Suppressor macrophage (primary cell): ENCODE measurements around the gene WASHC4.
"Not testable (repeated sequence)": the region's sequence is repeated elsewhere in the genome, so short reads cannot be mapped to it uniquely, and the experiment has no call there.

Source experiments
- DNase-seq, 4 experiments: peaks; one replicate each; pipeline ENCODE4 v3.0.0-alpha.2; 2020 to 2022

Gene WASHC4

GRCh38 chr12:105168006-105168405 is 60.5 kb downstream of the WASHC4 start:
- no peak for DNase-seq

DNA sequence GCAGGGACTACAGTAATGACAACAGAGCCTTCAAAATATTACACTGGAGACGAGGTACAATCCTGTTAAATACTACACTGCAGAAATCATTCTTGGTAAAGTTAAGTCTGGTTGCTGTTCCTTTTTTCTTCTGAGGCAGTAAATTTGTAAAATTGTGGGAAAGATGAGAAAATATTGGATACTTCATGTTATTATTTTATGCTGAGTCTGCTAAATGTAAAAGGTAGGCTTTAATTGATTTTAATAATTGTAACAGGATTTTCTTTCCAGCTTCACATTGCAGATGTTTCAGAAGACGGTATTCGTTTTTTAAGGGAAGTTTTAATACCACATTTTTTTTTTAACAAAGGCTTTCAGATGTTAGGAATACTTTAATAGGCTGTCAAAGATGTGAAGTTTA is 62.6 kb downstream of the WASHC4 start:
- no peak for DNase-seq

DNA sequence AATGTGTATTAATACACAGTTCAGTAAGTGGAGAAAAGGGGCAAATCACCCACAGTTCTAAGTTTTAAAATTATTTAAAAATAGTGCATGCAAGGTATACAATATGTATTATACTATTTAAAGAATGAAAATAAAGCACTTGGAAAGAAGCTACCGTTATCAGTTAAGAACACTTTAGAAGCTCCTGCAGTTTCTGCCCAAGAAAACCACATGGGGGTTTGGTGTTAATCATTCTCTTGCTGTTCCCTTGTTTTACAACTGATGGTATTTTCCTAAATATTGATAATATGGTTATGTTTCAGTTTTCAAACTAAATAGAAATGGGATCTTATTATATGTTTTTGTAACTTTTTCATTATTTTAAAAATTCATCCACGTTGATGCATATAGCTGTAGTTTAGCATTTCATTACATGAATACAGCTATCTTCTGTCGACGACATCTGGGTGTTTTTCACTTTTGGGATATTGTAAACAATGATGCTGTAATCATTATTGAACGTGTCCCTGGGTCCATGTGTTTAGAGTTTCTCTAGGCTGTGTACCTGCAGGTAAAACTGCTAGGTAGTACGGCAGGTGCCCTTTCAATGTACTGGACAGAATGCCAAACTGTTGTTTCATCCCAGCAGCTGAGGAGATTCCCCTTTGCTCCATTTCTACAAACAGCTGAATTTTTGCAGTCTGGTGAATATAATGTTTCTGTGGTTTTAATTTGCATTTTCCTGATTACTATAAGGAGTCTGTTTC is 64.3 kb downstream of the WASHC4 start:
- DNase-seq: no peak

DNA sequence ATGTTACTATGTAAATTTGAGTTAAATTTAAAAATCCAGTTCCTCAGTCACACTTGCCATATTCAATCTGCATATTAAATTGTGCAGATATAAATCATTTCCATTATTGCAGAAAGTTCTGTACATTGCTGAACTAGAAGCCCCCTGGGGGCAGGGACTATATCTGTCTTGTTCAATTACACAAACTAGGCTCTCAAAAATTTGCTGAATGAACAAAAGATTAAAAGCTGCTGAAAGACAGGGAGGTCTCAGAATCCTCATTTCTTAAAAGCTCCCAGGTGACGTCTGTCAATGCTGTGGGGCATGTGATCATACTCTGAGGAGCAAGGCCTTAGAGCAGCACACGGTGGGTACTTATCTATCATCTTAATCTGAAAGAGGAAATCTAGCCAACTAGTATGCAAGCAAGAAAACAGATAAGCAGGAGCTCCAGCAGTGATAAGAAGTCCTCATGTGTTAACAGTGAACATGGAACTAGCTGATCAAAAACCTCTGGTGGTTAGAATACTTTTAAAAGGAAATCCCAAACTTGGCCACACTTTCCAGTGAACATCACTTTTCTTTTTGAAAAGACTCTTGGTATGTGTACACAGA is 68.0 kb downstream of the WASHC4 start:
- no peak for DNase-seq

- DNase-seq: no peak
These were observed 69.7 kb downstream of the WASHC4 start for GRCh38 chr12:105177208-105177607.

GRCh38 chr12:105179114-105179513 is 71.6 kb downstream of the WASHC4 start:
- DNase-seq: not testable (repeated sequence)

DNA sequence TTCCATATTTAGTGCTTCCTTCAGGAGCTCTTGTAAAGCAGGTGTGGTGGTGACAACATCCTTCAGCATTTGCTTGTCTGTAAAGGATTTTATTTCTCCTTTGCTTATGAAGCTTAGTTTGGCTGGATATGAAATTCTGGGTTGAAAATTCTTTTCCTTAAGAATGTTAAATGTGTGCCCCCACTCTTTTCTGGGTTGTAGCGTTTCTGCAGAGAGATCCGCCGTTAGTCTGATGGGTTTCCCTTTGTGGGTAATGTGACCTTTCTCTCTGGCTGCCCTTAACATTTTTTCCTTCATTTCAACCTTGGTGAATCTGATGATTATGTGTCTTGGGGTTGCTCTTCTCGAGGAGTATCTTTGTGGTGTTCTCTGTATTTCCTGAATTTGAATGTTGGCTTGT is 75.9 kb downstream of the WASHC4 start:
- not testable (repeated sequence) for DNase-seq

GRCh38 chr12:105183976-105184375 is 76.4 kb downstream of the WASHC4 start:
- not testable (repeated sequence) for DNase-seq

GRCh38 chr12:105189293-105189692 is 81.8 kb downstream of the WASHC4 start:
- no peak for DNase-seq

GRCh38 chr12:105190530-105190929 is 83.0 kb downstream of the WASHC4 start:
- no peak for DNase-seq

- DNase-seq: no peak
These were observed 85.2 kb downstream of the WASHC4 start for GRCh38 chr12:105192624-105193225.

DNA sequence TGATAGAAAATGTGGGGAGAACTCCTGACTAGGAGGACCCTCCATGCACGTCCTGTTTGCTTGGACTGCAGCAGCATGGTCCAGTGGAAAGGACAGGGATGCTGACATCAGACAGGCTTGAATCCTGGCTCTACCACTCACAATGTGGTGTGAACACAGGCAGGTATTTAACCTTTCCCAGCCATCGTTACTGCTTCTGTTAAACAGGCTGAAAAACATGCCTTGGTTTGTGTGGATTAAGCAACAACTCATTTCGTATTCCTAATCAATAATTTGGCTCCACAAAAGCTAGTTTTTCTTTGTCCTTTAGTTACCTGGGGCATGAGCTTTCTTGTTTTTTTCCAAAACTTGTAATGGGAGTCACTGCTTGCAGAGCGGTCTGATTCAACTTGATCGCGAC is 87.4 kb downstream of the WASHC4 start:
- DNase-seq: no peak

GRCh38 chr12:105196090-105196489 is 88.6 kb downstream of the WASHC4 start:
- no peak for DNase-seq

DNA sequence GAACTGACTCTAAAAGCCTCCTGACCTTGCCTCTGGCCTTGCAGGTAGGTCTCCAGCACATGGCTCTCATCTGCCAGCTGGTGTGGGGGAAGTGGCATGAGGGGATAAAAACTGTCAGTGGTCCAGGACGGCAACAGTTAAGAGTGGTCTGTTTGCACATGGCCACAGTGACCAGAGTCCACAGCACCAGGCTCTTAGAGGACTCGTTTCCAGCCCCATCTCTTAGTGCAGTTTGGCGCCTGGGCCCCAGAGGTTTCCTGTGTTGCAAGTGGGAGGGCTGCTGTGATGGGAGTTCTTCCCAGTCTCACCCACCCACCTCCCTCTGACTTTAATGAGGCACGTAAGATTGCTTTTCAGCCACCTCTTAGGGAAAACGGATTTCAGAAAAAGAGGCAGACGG is 91.4 kb downstream of the WASHC4 start:
- no peak for DNase-seq

GRCh38 chr12:105200385-105200784 is 92.9 kb downstream of the WASHC4 start:
- no peak for DNase-seq

GRCh38 chr12:105201299-105201698 is 93.8 kb downstream of the WASHC4 start:
- DNase-seq: no peak

- no peak for DNase-seq
These were observed 94.7 kb downstream of the WASHC4 start for GRCh38 chr12:105202202-105202601.

GRCh38 chr12:105204127-105204526 is 96.6 kb downstream of the WASHC4 start:
- DNase-seq: no peak

DNA sequence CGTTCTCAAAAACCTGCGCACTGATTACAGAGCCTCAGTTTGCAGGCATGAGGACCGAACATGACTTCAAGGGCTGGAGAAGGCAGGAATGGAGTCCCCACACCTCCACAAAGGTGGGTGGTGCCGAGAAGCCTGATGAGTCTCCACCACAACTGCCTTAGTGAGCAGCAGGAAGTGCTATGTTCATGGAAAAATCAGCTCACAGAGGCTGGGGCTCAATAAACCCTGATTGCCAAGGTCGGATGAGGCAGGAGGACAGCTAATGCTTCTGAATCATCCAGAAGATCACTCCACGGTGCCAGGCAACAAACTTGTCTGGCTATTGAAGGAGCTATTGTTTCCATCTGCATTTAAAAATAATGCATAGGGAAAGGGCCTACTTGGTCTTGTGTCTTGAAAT is 97.4 kb downstream of the WASHC4 start:
- no peak for DNase-seq

- no peak for DNase-seq
These were observed 98.0 kb downstream of the WASHC4 start for GRCh38 chr12:105205322-105206048.

DNA sequence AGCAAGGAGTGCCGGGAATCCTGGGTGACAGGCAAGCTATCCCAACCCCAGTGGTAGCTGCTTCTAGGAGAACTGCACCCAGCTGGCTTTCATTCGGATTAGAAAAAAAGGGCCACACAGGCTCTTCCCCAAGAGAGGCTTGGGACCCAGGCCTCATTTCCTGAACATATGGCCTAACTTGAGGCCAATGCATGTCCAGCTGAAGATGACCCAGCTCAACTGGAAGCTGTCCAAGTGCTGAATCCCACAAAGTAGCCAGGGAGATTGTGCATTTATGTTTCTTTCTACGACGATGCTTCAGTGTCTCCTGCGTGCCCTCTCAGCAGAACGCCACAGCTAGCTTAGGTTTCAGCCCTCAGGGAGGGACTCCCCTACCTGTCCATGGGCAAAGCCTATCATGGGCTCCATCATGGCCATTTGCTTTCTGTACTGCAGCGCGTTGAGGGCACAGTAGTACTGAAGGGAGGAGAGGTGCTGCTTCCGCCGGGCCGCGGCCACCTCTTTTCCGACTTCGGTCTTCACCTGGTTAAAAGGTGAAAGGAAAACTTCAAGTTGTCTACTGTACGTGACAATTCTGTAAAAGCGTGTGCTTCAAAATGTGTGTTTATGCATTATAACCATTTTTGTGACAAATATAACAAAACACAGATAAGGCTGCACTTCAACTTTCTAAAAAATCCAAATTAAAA is 99.3 kb downstream of the WASHC4 start:
- no peak for DNase-seq

GRCh38 chr12:105209091-105209490 is 101.6 kb downstream of the WASHC4 start:
- DNase-seq: no peak

GRCh38 chr12:105212438-105212837 is 104.9 kb downstream of the WASHC4 start:
- no peak for DNase-seq
